Suprapubic skin (tissue), 4 donors: ENCODE results near the gene PLP2. TPM values are rescaled to one million over a fixed set of nuclear protein-coding genes. Genes with fewer than 3 reads are reported as not detected.

Source experiments
- DNase-seq, 2 donors: peaks; one replicate each; pipeline ENCODE4 v3.0.0-alpha.2; 2019; ENCODE audit warnings: low spot score in 2 of 2
- H3K27ac ChIP-seq: fragments of 200-600 bp; sonication (generic); one replicate; pipeline ENCODE4 v1.5.1; 2019
- H3K27me3 ChIP-seq: fragments of 200-600 bp; sonication (generic); one replicate; pipeline ENCODE4 v1.5.1; 2019
- H3K36me3 ChIP-seq: fragments of 200-600 bp; sonication (generic); one replicate; pipeline ENCODE4 v1.5.1; 2019
- H3K4me1 ChIP-seq: fragments of 200-600 bp; sonication (generic); one replicate; pipeline ENCODE4 v1.5.1; 2019
- H3K4me3 ChIP-seq: fragments of 200-600 bp; sonication (generic); one replicate; pipeline ENCODE4 v1.5.1; 2019; ENCODE audit warnings: mild to moderate bottlenecking
- H3K9me3 ChIP-seq: fragments of 200-600 bp; sonication (generic); one replicate; pipeline ENCODE4 v1.5.1; 2019
- EP300 ChIP-seq: sonication (generic); formaldehyde crosslinking; IDR thresholded peaks from one replicate; pipeline ENCODE4 v1.6.1; 2017; ENCODE audit warnings: antibody characterized with exemption
- POLR2A ChIP-seq, 2 donors: fragments of 450-650 bp; IDR thresholded peaks; one replicate each; pipeline ENCODE4 v1.6.1; 2017; ENCODE audit warnings: antibody characterized with exemption in 2 of 2, mild to moderate bottlenecking in 2 of 2, moderate library complexity in 2 of 2
- POLR2AphosphoS5 ChIP-seq, 3 donors: sonication (generic); formaldehyde crosslinking; IDR thresholded peaks; one replicate each; pipeline ENCODE4 v1.6.1; 2017; ENCODE audit warnings: antibody characterized with exemption in 3 of 3
- WGBS: methylation state at CpG from one replicate; pipeline ENCODE4 v1.1.5; 2018; 5-methylcytosine and 5-hydroxymethylcytosine counted together
- total RNA-seq, 4 donors: library from RNA; depleted of rRNA; stranded (reverse); fragments of >200 nt; gene quantifications; one replicate each; pipeline ENCODE4 v1.1.0, GENCODE V29; 2016
- TF ChIP-seq, protein P1 (sequence below), 2 donors: fragments of 200-600 bp in 1 of 2; fragments of 450-650 bp in 1 of 2; sonication (generic) in 1 of 2; IDR thresholded peaks; one replicate each; pipeline ENCODE4 v1.5.1; 2016 to 2019; ENCODE audit warnings: antibody characterized with exemption in 2 of 2, mild to moderate bottlenecking in 1 of 2, moderate library complexity in 1 of 2

Gene PLP2
- total RNA-seq, 4 donors from 2014 or later = 159 to 250 (median 205) TPM

DNA sequence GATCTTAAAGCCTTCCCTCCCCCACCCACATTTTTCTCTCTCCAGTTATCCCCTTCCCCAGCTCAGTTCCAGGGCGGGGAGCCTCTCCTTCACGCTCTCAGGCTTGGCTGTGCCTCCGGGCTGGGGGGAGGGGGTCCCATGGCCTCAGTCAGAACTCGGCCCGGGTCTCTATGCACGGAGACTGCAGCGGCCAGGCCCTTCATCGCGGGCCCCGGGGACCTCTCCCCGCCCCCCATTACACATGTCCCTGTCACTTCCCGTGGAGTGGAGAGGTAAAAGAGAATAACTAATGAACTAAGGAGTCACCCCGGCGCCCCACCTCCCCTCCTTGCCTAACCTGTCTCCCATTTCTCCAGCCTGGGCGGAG is 15.3 kb downstream of the PLP2 start:
- Histone ChIP-seq H3K27me3 (no peaks in the 10 kb centered on the region), H3K4me1 (peaks cover 32% of the 10 kb centered on the region), H3K9me3 (no peaks in the 10 kb centered on the region), H3K36me3 (no peaks in the 10 kb centered on the region), H3K27ac (peak overlapping the region; percentile 87), H3K4me3 (no peak overlapping the region)
- TF ChIP-seq POLR2AphosphoS5 (IDR thresholded peaks at IDR 0.05) = no peak
- no peak for TF ChIP-seq POLR2A (IDR thresholded peaks at IDR 0.05)
- TF ChIP-seq EP300 = no peak
- TF ChIP-seq, protein P1, sequence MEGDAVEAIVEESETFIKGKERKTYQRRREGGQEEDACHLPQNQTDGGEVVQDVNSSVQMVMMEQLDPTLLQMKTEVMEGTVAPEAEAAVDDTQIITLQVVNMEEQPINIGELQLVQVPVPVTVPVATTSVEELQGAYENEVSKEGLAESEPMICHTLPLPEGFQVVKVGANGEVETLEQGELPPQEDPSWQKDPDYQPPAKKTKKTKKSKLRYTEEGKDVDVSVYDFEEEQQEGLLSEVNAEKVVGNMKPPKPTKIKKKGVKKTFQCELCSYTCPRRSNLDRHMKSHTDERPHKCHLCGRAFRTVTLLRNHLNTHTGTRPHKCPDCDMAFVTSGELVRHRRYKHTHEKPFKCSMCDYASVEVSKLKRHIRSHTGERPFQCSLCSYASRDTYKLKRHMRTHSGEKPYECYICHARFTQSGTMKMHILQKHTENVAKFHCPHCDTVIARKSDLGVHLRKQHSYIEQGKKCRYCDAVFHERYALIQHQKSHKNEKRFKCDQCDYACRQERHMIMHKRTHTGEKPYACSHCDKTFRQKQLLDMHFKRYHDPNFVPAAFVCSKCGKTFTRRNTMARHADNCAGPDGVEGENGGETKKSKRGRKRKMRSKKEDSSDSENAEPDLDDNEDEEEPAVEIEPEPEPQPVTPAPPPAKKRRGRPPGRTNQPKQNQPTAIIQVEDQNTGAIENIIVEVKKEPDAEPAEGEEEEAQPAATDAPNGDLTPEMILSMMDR (IDR thresholded peaks at IDR 0.05) = no peak
- 61% methylated on average over 15 of the region's 15 CpGs for WGBS
- no peak for DNase-seq

DNA sequence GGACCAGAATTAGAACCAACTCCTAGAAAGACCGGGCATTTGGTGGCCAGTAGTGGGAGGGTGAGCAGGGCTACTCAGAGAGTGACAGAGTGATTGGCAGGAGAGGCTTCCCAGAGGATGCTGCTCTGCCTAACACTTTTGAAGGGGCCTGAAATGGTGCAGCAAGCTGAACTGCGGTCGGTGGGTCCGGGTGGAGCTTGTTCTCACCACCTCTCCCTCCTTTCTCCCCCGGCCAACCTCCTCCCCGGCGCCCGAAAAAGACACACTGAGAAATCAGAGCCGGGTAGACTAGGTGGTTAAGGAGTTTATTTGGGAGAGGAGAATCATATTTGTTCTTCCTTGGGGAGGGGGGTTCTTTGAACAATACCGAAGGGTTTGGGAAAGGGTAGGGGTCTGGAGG is 15.8 kb downstream of the PLP2 start:
- no peaks in the 10 kb centered on the region for H3K9me3 ChIP-seq
- H3K4me1 ChIP-seq = peaks cover 34% of the 10 kb centered on the region
- H3K27ac ChIP-seq = no peak overlapping the region
- no peaks in the 10 kb centered on the region for H3K27me3 ChIP-seq
- H3K36me3 ChIP-seq = no peaks in the 10 kb centered on the region
- WGBS = 82% methylated on average over 10 of the region's 10 CpGs
- no peak for DNase-seq
- TF ChIP-seq POLR2AphosphoS5 (IDR thresholded peaks at IDR 0.05) (no peak), POLR2A (IDR thresholded peaks at IDR 0.05) (no peak), EP300 (no peak)
- TF ChIP-seq, protein P1 (IDR thresholded peaks at IDR 0.05) = no peak
- no peak overlapping the region for H3K4me3 ChIP-seq

DNA sequence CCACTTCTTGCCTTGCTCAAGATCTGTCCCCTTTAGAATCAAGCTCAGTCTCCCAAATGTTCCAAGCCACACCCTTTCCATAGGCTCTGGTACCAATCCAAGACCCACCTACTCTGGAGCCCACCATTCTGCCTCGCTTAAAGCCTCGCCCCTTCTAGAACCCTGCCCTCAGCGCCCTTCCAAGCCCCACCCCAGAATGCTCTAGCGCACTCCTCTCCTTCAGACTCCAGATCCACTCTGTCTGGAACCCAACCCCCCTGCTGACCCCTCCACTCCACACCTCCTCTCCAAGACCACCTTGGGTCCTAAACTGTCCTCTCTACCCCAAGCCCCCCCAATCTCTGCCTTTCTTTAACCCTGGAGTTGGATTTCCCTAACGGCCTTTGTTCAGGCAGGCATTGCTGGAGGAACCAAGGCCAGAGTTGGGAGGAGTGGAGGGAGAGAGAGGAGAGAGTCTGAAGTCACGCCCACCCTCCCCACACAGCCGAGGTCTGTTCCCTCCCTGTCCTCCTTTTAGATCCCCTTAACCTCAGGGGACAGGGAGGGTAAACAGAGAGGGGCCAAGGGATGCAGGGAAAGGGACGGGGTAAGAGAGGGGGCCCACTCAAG is 16.9 kb downstream of the PLP2 start:
- Histone ChIP-seq H3K9me3 (no peaks in the 10 kb centered on the region), H3K27ac (no peak overlapping the region), H3K4me1 (peaks cover 29% of the 10 kb centered on the region), H3K36me3 (no peaks in the 10 kb centered on the region), H3K4me3 (no peak overlapping the region), H3K27me3 (no peaks in the 10 kb centered on the region)
- no peak for DNase-seq
- TF ChIP-seq POLR2AphosphoS5 (IDR thresholded peaks at IDR 0.05) (no peak), EP300 (no peak), POLR2A (IDR thresholded peaks at IDR 0.05) (no peak)
- TF ChIP-seq, protein P1 (IDR thresholded peaks at IDR 0.05) = no peak
- WGBS = 52% methylated on average over 8 of the region's 8 CpGs

DNA sequence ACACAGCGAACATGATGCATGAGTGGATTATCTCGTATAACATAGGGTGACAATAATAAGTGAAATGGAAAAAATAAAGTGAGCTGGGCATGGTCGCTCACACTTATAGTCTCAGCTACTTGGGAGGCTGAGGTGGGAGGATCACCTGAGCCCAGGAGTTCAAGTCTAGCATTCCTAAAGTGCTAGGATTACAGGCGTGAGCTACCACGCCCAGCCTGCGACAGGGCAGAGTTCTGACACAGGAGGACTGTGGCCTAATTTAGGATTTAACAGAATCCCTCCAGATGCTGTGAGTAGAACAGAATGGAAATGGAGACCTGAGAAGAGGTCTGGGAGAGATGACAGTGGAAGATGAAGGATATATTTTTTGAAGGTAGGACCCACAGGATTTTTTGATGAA is 17.9 kb downstream of the PLP2 start:
- Histone ChIP-seq H3K4me1 (peaks cover 23% of the 10 kb centered on the region), H3K27ac (no peak overlapping the region), H3K4me3 (peak overlapping the region; percentile 41), H3K27me3 (no peaks in the 10 kb centered on the region), H3K36me3 (no peaks in the 10 kb centered on the region), H3K9me3 (no peaks in the 10 kb centered on the region)
- TF ChIP-seq POLR2AphosphoS5 (IDR thresholded peaks at IDR 0.05) (no peak), POLR2A (IDR thresholded peaks at IDR 0.05) (no peak)
- TF ChIP-seq, protein P1 (IDR thresholded peaks at IDR 0.05) = no peak
- 64% methylated on average over 6 of the region's 6 CpGs for WGBS
- DNase-seq = no peak

DNA sequence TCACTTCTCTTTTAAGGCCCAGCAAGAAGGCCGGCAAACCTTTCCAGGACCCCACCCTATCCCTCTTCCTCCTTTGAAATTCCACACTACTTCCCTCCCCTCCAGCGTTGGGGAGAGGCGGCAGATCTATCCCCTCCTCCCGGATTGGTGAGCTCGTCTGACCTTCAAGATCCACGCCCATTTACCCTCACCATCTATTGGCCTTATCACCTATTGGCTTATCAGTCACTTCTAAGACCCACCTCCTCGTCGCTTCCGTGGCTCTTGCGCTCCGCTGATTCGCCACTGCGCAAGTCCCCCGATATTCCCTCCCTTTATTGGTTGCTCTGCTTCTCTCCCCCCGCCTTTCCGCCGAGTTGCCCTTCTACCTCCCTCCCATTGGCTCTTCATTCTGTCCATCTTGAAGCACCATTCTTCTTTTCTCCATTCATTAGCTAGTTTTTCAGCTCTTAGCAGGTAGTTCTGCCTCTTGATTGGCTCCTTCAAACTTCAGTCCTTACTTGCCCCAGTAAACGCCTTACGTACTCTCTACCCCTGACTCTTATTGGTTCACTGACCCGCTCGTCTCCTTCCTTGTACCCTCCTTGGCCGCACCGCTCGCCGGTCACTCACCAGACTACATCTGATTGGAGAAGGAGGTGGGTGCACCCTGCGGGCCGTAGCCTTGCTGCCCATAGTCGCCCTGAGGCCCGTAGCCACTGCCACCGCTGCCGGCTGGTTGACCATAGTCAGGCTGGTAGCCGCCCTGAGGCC is 19.3 kb downstream of the PLP2 start:
- peak; percentile 92 to 95 for DNase-seq
- H3K4me1 ChIP-seq = peaks cover 14% of the 10 kb centered on the region
- H3K27ac ChIP-seq = peak overlapping the region; percentile 79
- no peaks in the 10 kb centered on the region for H3K36me3 ChIP-seq
- TF ChIP-seq POLR2AphosphoS5 (IDR thresholded peaks at IDR 0.05) (no peak), POLR2A (IDR thresholded peaks at IDR 0.05) (peak in 1 of 2 donors; percentile 26)
- H3K4me3 ChIP-seq = peak overlapping the region; percentile 66
- H3K9me3 ChIP-seq = no peaks in the 10 kb centered on the region
- H3K27me3 ChIP-seq = no peaks in the 10 kb centered on the region
- 43% methylated on average over 29 of the region's 32 CpGs for WGBS
